Measurements from ENCODE around the gene TM4SF4. TPM values are rescaled to one million over a fixed set of nuclear protein-coding genes. Genes with fewer than 3 reads are reported as not detected.
A peak's percentile ranks its signal among the peaks of the same experiment; 100 is the strongest.

Gene TM4SF4
- polyA plus RNA-seq, 3 donors = 2.1 to 3.6 (median 3.6) TPM

GRCh38 chr3:149480326-149481017, 6.0 kb downstream of the TM4SF4 start:
- DNase-seq = peak; percentile 82

GRCh38 chr3:149481056-149481455, 6.6 kb downstream of the TM4SF4 start:
- no peak for DNase-seq

- DNase-seq = no peak
Measured at GRCh38 chr3:149481491-149481890, 7.0 kb downstream of the TM4SF4 start.

- no peak for DNase-seq
Measured at GRCh38 chr3:149486726-149487125, 12.2 kb downstream of the TM4SF4 start.

- no peak for DNase-seq
Measured at GRCh38 chr3:149487598-149488197, 13.2 kb downstream of the TM4SF4 start.

GRCh38 chr3:149489060-149489690, 14.7 kb downstream of the TM4SF4 start:
- no peak for DNase-seq

GRCh38 chr3:149490260-149490971, 15.9 kb downstream of the TM4SF4 start:
- no peak for DNase-seq

GRCh38 chr3:149493315-149494021, 19.0 kb downstream of the TM4SF4 start:
- no peak for DNase-seq

- no peak for DNase-seq
Measured at GRCh38 chr3:149494022-149494758, 19.7 kb downstream of the TM4SF4 start.

GRCh38 chr3:149494759-149495580, 20.5 kb downstream of the TM4SF4 start:
- DNase-seq = no peak

GRCh38 chr3:149495581-149496125, 21.2 kb downstream of the TM4SF4 start:
- DNase-seq = no peak

GRCh38 chr3:149496891-149497290, 22.4 kb downstream of the TM4SF4 start:
- DNase-seq = no peak

- no peak for DNase-seq
Measured at GRCh38 chr3:149497966-149498670, 23.6 kb downstream of the TM4SF4 start.

GRCh38 chr3:149501524-149501923, 27.0 kb downstream of the TM4SF4 start:
- no peak for DNase-seq

- no peak for DNase-seq
Measured at GRCh38 chr3:149502438-149502837, 27.9 kb downstream of the TM4SF4 start.

- no peak for DNase-seq
Measured at GRCh38 chr3:149506540-149506939, 32.0 kb downstream of the TM4SF4 start.

GRCh38 chr3:149506965-149507364, 32.5 kb downstream of the TM4SF4 start:
- no peak for DNase-seq

- DNase-seq = no peak
Measured at GRCh38 chr3:149507491-149508324, 33.2 kb downstream of the TM4SF4 start.

Measured in renal pelvis (tissue), 4 donors.